ENCODE data around the gene C1orf232.

DNA sequence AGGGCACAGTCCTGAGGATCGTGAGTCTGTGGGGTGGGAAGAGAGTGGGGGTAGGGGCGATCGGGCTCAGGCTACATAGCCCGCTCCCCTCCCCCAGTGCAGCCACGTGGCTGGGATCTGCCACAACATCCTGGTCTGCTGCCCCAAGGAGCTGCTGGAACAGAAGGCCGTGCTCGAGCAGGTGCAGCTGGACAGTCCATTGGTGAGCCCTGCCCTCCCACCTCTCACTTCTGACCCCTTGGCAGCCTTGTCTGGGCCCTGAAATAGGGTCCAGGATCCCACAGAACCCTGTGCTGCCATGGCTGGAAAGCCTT is 13.6 kb upstream of the C1orf232 start:
- TF ChIP-seq RAD21 (IDR thresholded peaks at IDR 0.05; ENCODE audit: low read depth): no peak
- no peak for TF ChIP-seq TEAD4 (IDR thresholded peaks at IDR 0.05)
- no peak for TF ChIP-seq ZBTB7A (IDR thresholded peaks at IDR 0.05; ENCODE audit: low read depth)
- TF ChIP-seq, protein P1, sequence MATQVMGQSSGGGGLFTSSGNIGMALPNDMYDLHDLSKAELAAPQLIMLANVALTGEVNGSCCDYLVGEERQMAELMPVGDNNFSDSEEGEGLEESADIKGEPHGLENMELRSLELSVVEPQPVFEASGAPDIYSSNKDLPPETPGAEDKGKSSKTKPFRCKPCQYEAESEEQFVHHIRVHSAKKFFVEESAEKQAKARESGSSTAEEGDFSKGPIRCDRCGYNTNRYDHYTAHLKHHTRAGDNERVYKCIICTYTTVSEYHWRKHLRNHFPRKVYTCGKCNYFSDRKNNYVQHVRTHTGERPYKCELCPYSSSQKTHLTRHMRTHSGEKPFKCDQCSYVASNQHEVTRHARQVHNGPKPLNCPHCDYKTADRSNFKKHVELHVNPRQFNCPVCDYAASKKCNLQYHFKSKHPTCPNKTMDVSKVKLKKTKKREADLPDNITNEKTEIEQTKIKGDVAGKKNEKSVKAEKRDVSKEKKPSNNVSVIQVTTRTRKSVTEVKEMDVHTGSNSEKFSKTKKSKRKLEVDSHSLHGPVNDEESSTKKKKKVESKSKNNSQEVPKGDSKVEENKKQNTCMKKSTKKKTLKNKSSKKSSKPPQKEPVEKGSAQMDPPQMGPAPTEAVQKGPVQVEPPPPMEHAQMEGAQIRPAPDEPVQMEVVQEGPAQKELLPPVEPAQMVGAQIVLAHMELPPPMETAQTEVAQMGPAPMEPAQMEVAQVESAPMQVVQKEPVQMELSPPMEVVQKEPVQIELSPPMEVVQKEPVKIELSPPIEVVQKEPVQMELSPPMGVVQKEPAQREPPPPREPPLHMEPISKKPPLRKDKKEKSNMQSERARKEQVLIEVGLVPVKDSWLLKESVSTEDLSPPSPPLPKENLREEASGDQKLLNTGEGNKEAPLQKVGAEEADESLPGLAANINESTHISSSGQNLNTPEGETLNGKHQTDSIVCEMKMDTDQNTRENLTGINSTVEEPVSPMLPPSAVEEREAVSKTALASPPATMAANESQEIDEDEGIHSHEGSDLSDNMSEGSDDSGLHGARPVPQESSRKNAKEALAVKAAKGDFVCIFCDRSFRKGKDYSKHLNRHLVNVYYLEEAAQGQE (IDR thresholded peaks at IDR 0.05; ENCODE audit: low read depth): no peak
- no peak for TF ChIP-seq EP300 (IDR thresholded peaks at IDR 0.05; ENCODE audit: borderline replicate concordance)
- no peak for TF ChIP-seq TAF1 (IDR thresholded peaks at IDR 0.05; ENCODE audit: low read depth)
- TF ChIP-seq CREB1 (IDR thresholded peaks at IDR 0.05; ENCODE audit: low read depth): no peak
